SU-DHL-6 (cell line): ENCODE results near the gene TBC1D16.
"Not testable (repeated sequence)": the region's sequence is repeated elsewhere in the genome, so short reads cannot be mapped to it uniquely, and the experiment has no call there.

Experiments
- EZH2phosphoT487 ChIP-seq: fragments of 200-600 bp; sonication (generic), shearing (Covaris generic); conservative IDR thresholded peaks from 2 replicates; pipeline ENCODE4 v1.6.1; 2018; ENCODE audit warnings: mild to moderate bottlenecking, antibody characterized with exemption, low read length, moderate library complexity, mixed read lengths
- TF ChIP-seq, protein P1 (sequence below): fragments of 200-600 bp; sonication (generic); IDR thresholded peaks from one replicate; pipeline ENCODE4 v1.5.1; 2017; ENCODE audit warnings: antibody characterized with exemption, mild to moderate bottlenecking, low read length, moderate library complexity; ENCODE audit not compliant: insufficient read depth, poor library complexity, severe bottlenecking

GRCh38 chr17:79961567-79961966, 74.1 kb downstream of the TBC1D16 start:
- TF ChIP-seq, protein P1, sequence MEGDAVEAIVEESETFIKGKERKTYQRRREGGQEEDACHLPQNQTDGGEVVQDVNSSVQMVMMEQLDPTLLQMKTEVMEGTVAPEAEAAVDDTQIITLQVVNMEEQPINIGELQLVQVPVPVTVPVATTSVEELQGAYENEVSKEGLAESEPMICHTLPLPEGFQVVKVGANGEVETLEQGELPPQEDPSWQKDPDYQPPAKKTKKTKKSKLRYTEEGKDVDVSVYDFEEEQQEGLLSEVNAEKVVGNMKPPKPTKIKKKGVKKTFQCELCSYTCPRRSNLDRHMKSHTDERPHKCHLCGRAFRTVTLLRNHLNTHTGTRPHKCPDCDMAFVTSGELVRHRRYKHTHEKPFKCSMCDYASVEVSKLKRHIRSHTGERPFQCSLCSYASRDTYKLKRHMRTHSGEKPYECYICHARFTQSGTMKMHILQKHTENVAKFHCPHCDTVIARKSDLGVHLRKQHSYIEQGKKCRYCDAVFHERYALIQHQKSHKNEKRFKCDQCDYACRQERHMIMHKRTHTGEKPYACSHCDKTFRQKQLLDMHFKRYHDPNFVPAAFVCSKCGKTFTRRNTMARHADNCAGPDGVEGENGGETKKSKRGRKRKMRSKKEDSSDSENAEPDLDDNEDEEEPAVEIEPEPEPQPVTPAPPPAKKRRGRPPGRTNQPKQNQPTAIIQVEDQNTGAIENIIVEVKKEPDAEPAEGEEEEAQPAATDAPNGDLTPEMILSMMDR, result not testable (repeated sequence)
- TF ChIP-seq EZH2phosphoT487, result not testable (repeated sequence)
